SK-N-SH (cell line): ENCODE data around the gene CIPC. TPM values are rescaled to one million over a fixed set of nuclear protein-coding genes. Genes with fewer than 3 reads are reported as not detected.

Experiments used
- CTCF ChIA-PET: fragments of 300-600, 350-600 bp; formaldehyde crosslinking; extraction: SDS; loops from one replicate; lab custom pipeline; 2021; lab: Yijun Ruan, JAX
- POLR2A ChIA-PET: fragments of 350-600 bp; sonication (Branson Sonifier 250); formaldehyde crosslinking; extraction: SDS; loops from one replicate; lab custom pipeline; 2020; ENCODE audit warnings: antibody characterized with exemption, inconsistent platforms; lab: Yijun Ruan, JAX
- DNase-seq: peaks from one replicate; pipeline ENCODE4 v3.0.0; 2012
- H2AFZ ChIP-seq: fragments of 200-600 bp; sonication (generic); 2 replicates; pipeline ENCODE4 v1.8.1; 2016; ENCODE audit warnings: antibody characterized with exemption, mild to moderate bottlenecking, low read depth
- H3F3A ChIP-seq: fragments of 200-600 bp; sonication (generic); replicated peaks from 2 replicates; pipeline ENCODE3; 2016; ENCODE audit warnings: antibody characterized with exemption, mild to moderate bottlenecking; ENCODE audit not compliant: insufficient read depth
- H3K27ac ChIP-seq, 2 experiments: fragments of 200-500 bp in 1 of 2; fragments of 200-600 bp in 1 of 2; sonication (Bioruptor generic) in 1 of 2; sonication (generic), shearing (Covaris generic) in 1 of 2; 2 replicates each; pipeline versions ENCODE4 v1.5.1 to v1.6.1; 2014 to 2016; ENCODE audit warnings: low read depth in 2 of 2, inconsistent platforms in 1 of 2, low read length in 1 of 2, mild to moderate bottlenecking in 1 of 2, mixed read lengths in 1 of 2
- H3K27me3 ChIP-seq: fragments of 200-600 bp; sonication (generic), shearing (Covaris generic); 2 replicates; pipeline ENCODE4 v1.6.1; 2016; ENCODE audit warnings: mixed run types; ENCODE audit not compliant: insufficient read depth
- H3K36me3 ChIP-seq, 2 experiments: fragments of 200-500 bp in 1 of 2; fragments of 200-600 bp in 1 of 2; sonication (Bioruptor generic) in 1 of 2; sonication (generic) in 1 of 2; replicated peaks in 1 of 2; 2 replicates each; pipeline versions ENCODE3 to v1.5.1; 2014 to 2016; ENCODE audit warnings: low read length in 1 of 2, mild to moderate bottlenecking in 1 of 2; ENCODE audit not compliant: insufficient read depth in 2 of 2, control insufficient read depth in 1 of 2
- H3K4me1 ChIP-seq, 2 experiments: fragments of 200-500 bp in 1 of 2; fragments of 200-600 bp in 1 of 2; sonication (Bioruptor generic) in 1 of 2; sonication (generic), shearing (Covaris generic) in 1 of 2; 2 replicates each; pipeline versions ENCODE4 v1.5.1 to v1.6.1; 2014 to 2016; ENCODE audit warnings: low read depth in 1 of 2, low read length in 1 of 2, mixed run types in 1 of 2; ENCODE audit not compliant: insufficient read depth in 2 of 2, control insufficient read depth in 1 of 2
- H3K4me2 ChIP-seq: fragments of 200-600 bp; sonication (generic), shearing (Covaris generic); 2 replicates; pipeline ENCODE4 v1.6.1; 2017; ENCODE audit warnings: mixed run types
- H3K4me3 ChIP-seq, 2 experiments: fragments of 200-500 bp in 1 of 2; fragments of 200-600 bp in 1 of 2; sonication (Bioruptor generic) in 1 of 2; sonication (generic), shearing (Covaris generic) in 1 of 2; 2 replicates each; pipeline versions ENCODE4 v1.5.1 to v1.8.1; 2014 to 2016; ENCODE audit warnings: low read depth in 2 of 2, inconsistent platforms in 1 of 2, low read length in 1 of 2, mild to moderate bottlenecking in 1 of 2, mixed read lengths in 1 of 2, moderate library complexity in 1 of 2
- H3K79me2 ChIP-seq: fragments of 200-600 bp; sonication (generic); 2 replicates; pipeline ENCODE4 v1.8.1; 2017; ENCODE audit warnings: mild to moderate bottlenecking; ENCODE audit not compliant: insufficient read depth
- H3K9ac ChIP-seq: fragments of 200-600 bp; sonication (generic); 2 replicates; pipeline ENCODE4 v1.6.1; 2017; ENCODE audit warnings: mixed run types
- H3K9me2 ChIP-seq: fragments of 200-600 bp; sonication (generic); 2 replicates; pipeline ENCODE4 v1.6.1; 2017; ENCODE audit warnings: mixed run types
- H3K9me3 ChIP-seq: fragments of 200-600 bp; sonication (generic); 2 replicates; pipeline ENCODE4 v1.6.1; 2017; ENCODE audit warnings: mixed run types, mild to moderate bottlenecking, moderate library complexity
- H4K20me1 ChIP-seq: fragments of 200-600 bp; sonication (generic); 2 replicates; pipeline ENCODE4 v1.6.1; 2017; ENCODE audit warnings: mild to moderate bottlenecking, mixed run types; ENCODE audit not compliant: insufficient read depth
- EP300 ChIP-seq, 2 experiments: IDR thresholded peaks; 2 replicates each; pipeline versions ENCODE4 v1.4.0 to v1.6.1; 2012; ENCODE audit warnings: borderline replicate concordance in 1 of 2, low read depth in 1 of 2, low read length in 1 of 2
- EZH2phosphoT487 ChIP-seq: fragments of 200-600 bp; sonication (generic); IDR thresholded peaks from 2 replicates; pipeline ENCODE4 v1.6.1; 2017; ENCODE audit warnings: low read depth, mixed run types, mild to moderate bottlenecking, antibody characterized with exemption, moderate library complexity, borderline replicate concordance
- FOSL2 ChIP-seq: IDR thresholded peaks from 2 replicates; pipeline ENCODE4 v1.4.0; 2012; ENCODE audit warnings: low read depth, mild to moderate bottlenecking, moderate library complexity, borderline replicate concordance
- MEF2A ChIP-seq: IDR thresholded peaks from 2 replicates; pipeline ENCODE4 v1.4.0; 2012; ENCODE audit warnings: low read depth, borderline replicate concordance
- MXI1 ChIP-seq: IDR thresholded peaks from 2 replicates; pipeline ENCODE4 v1.6.1; 2012; ENCODE audit warnings: mild to moderate bottlenecking, low read depth, low read length, improper control_type of control experiment
- POLR2AphosphoS5 ChIP-seq: IDR thresholded peaks from 2 replicates; pipeline ENCODE4 v1.6.1; 2012; ENCODE audit warnings: low read depth, low read length
- RCOR1 ChIP-seq: fragments of 150-350 bp; IDR thresholded peaks from 2 replicates; pipeline ENCODE4 v1.6.1; 2017; ENCODE audit warnings: antibody characterized with exemption, low read length
- TCF12 ChIP-seq: IDR thresholded peaks from 2 replicates; pipeline ENCODE4 v1.4.0; 2012
- TEAD4 ChIP-seq: IDR thresholded peaks from 2 replicates; pipeline ENCODE4 v1.4.0; 2012; ENCODE audit warnings: mild to moderate bottlenecking, borderline replicate concordance; ENCODE audit not compliant: insufficient read depth
- YY1 ChIP-seq: IDR thresholded peaks from 2 replicates; pipeline ENCODE4 v1.4.0; 2012; ENCODE audit warnings: low read depth, mild to moderate bottlenecking
- WGBS: methylation state at CpG from one replicate; pipeline ENCODE4 v1.1.6; 2017; ENCODE audit warnings: low lambda C conversion rate; 5-methylcytosine and 5-hydroxymethylcytosine counted together
- polyA plus RNA-seq, 3 experiments: library from polyadenylated mRNA; depleted of rRNA; stranded (reverse); fragments of >200 nt; gene quantifications; 2 replicates each; pipeline ENCODE4 v1.2.3, GENCODE V29; 2012
- TF ChIP-seq, protein P1 (sequence below): fragments of 200-600 bp; sonication (generic); IDR thresholded peaks from 2 replicates; pipeline ENCODE4 v1.6.1; 2017; ENCODE audit warnings: antibody characterized with exemption, mild to moderate bottlenecking, moderate library complexity
- TF ChIP-seq, protein P2 (sequence below): IDR thresholded peaks from 2 replicates; pipeline ENCODE4; 2012
- TF ChIP-seq, protein P3 (sequence below): fragments of 150-350 bp; IDR thresholded peaks from 2 replicates; pipeline ENCODE4 v1.6.1; 2017; ENCODE audit warnings: antibody characterized with exemption, low read length, low read depth, borderline replicate concordance
- TF ChIP-seq, protein P4 (sequence below): fragments of 150-350 bp; IDR thresholded peaks from 2 replicates; pipeline ENCODE4 v1.6.1; 2016; ENCODE audit warnings: mild to moderate bottlenecking, low read depth, low read length

CIPC gene
- polyA plus RNA-seq, 1 of the 3 experiments (the other 2 are of a cell fraction), result 6.5 TPM

DNA sequence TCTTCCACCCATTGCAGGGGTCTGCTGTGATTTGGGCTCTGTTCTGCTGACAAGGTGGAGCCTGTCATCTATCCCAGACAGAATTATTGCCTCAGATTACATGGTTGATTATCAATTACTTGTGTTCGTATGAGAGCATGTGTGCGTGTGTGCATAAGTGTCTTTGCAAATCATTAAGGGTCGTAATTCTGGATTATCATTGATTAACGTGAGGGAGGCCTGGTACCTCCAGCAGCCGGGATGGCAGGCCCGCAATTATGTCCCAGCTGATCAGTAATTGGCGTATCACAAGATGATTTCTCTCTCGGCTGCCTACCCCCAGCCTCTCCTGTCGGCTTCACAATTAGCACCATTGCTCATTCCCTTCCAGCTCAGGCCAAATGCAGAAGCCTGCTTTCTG lies 39.9 kb upstream of the CIPC start:
- no peaks in the 10 kb centered on the region for H3K9me2 ChIP-seq
- H3K9ac ChIP-seq, result no peak overlapping the region
- no peaks in the 10 kb centered on the region for H3K36me3 ChIP-seq
- no peak overlapping the region for H3K4me3 ChIP-seq
- H3K9me3 ChIP-seq, result no peaks in the 10 kb centered on the region
- WGBS, result 74% methylated on average over 6 of the region's 9 CpGs
- H3K27ac ChIP-seq, result no peak overlapping the region
- ChIA-PET CTCF (interaction anchor here (0.7 to 3.9 kb wide), 10 partner anchors 9 to 185 kb away, joined by 3 to 27 read pairs (median 4); no protein-coding TSS in a partner anchor), POLR2A (no interaction called here)
- H3K4me2 ChIP-seq, result no peak overlapping the region
- DNase-seq, result no peak
- no peak overlapping the region for H2AFZ ChIP-seq
- TF ChIP-seq, protein P1, sequence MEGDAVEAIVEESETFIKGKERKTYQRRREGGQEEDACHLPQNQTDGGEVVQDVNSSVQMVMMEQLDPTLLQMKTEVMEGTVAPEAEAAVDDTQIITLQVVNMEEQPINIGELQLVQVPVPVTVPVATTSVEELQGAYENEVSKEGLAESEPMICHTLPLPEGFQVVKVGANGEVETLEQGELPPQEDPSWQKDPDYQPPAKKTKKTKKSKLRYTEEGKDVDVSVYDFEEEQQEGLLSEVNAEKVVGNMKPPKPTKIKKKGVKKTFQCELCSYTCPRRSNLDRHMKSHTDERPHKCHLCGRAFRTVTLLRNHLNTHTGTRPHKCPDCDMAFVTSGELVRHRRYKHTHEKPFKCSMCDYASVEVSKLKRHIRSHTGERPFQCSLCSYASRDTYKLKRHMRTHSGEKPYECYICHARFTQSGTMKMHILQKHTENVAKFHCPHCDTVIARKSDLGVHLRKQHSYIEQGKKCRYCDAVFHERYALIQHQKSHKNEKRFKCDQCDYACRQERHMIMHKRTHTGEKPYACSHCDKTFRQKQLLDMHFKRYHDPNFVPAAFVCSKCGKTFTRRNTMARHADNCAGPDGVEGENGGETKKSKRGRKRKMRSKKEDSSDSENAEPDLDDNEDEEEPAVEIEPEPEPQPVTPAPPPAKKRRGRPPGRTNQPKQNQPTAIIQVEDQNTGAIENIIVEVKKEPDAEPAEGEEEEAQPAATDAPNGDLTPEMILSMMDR, result no peak
- no peak for TF ChIP-seq TEAD4
- TF ChIP-seq RCOR1, result no peak
- no peak for TF ChIP-seq YY1
- TF ChIP-seq, all 33 proteins: peak for 0
- Histone ChIP-seq H3K27me3 (no peaks in the 10 kb centered on the region), H3K79me2 (no peaks in the 10 kb centered on the region), H4K20me1 (no peaks in the 10 kb centered on the region), H3F3A (peaks cover 4% of the 10 kb centered on the region), H3K4me1 (peaks cover 3 to 17% of the 10 kb centered on the region in 2 experiments; a peak in 2 of 4 replicates)

DNA sequence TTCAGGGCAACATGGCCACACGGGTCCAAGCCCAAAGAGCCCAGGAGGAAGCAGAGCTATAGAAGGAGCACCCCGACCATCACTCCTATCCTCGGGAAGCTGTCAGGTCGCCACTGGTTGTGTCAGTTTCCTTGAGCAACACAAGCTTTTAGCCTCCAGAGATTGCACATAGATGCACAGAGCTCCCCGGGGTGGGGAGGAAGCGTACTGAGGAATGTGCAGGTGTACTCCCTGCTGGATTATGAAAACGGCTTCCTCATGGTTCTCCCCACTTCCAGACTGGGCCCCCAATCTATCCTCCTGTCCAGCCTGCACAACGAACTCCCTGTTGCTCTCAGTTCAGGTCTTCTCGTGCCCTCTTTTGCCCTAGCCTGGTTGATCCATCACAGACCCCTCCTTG lies 39.3 kb upstream of the CIPC start:
- Histone ChIP-seq H3F3A (peaks cover 4% of the 10 kb centered on the region), H3K9me3 (no peaks in the 10 kb centered on the region), H3K4me3 (no peak overlapping the region), H3K4me1 (peaks cover 3 to 14% of the 10 kb centered on the region in 2 experiments; a peak in 2 of 4 replicates), H3K9me2 (no peaks in the 10 kb centered on the region), H3K27ac (peak overlapping the region in 1 of 2 experiments; percentile 32; a peak in 1 of 4 replicates), H4K20me1 (no peaks in the 10 kb centered on the region), H3K79me2 (no peaks in the 10 kb centered on the region), H3K27me3 (no peaks in the 10 kb centered on the region)
- CTCF ChIA-PET, result interaction anchor here (0.7 to 3.9 kb wide), 12 partner anchors 9 to 186 kb away, joined by 3 to 27 read pairs (median 4); no protein-coding TSS in a partner anchor
- no peak for DNase-seq
- POLR2A ChIA-PET, result no interaction called here
- WGBS, result 90% methylated on average over 6 of the region's 9 CpGs
- no peak for TF ChIP-seq FOSL2
- TF ChIP-seq, protein P2, sequence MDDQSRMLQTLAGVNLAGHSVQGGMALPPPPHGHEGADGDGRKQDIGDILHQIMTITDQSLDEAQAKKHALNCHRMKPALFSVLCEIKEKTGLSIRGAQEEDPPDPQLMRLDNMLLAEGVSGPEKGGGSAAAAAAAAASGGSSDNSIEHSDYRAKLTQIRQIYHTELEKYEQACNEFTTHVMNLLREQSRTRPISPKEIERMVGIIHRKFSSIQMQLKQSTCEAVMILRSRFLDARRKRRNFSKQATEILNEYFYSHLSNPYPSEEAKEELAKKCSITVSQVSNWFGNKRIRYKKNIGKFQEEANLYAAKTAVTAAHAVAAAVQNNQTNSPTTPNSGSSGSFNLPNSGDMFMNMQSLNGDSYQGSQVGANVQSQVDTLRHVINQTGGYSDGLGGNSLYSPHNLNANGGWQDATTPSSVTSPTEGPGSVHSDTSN, result no peak
- no peak for TF ChIP-seq MXI1
- TF ChIP-seq, protein P3, sequence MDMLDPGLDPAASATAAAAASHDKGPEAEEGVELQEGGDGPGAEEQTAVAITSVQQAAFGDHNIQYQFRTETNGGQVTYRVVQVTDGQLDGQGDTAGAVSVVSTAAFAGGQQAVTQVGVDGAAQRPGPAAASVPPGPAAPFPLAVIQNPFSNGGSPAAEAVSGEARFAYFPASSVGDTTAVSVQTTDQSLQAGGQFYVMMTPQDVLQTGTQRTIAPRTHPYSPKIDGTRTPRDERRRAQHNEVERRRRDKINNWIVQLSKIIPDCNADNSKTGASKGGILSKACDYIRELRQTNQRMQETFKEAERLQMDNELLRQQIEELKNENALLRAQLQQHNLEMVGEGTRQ, result no peak
- TF ChIP-seq TEAD4, result no peak
- no peak for TF ChIP-seq POLR2AphosphoS5
- TF ChIP-seq MEF2A, result no peak
- TF ChIP-seq, protein P4, sequence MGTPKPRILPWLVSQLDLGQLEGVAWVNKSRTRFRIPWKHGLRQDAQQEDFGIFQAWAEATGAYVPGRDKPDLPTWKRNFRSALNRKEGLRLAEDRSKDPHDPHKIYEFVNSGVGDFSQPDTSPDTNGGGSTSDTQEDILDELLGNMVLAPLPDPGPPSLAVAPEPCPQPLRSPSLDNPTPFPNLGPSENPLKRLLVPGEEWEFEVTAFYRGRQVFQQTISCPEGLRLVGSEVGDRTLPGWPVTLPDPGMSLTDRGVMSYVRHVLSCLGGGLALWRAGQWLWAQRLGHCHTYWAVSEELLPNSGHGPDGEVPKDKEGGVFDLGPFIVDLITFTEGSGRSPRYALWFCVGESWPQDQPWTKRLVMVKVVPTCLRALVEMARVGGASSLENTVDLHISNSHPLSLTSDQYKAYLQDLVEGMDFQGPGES, result no peak
- TF ChIP-seq EZH2phosphoT487, result no peak
- TF ChIP-seq EP300 (IDR thresholded peaks at IDR 0.05; ENCODE audit: borderline replicate concordance in 1 of 2, low read depth in 1 of 2, low read length in 1 of 2), result no peak
- no peak for TF ChIP-seq TCF12
- TF ChIP-seq, all 33 proteins: peak for 0
- Histone ChIP-seq H2AFZ (no peak overlapping the region), H3K9ac (no peak overlapping the region), H3K4me2 (no peak overlapping the region), H3K36me3 (no peaks in the 10 kb centered on the region)
